MCF 10A (cell line): ENCODE results near the gene CCDC88C. TPM values are rescaled to one million over a fixed set of nuclear protein-coding genes. Genes with fewer than 3 reads are reported as not detected.

ENCODE experiments used
- BruUV-seq: library from RNA; stranded (reverse); fragments of 400-500 nt; replicated peaks from 2 replicates; lab custom pipeline; 2021; lab: Mats Ljungman, UMichigan
- CTCF ChIA-PET: fragments of 300-600 bp; sonication (Branson Sonifier 250); formaldehyde crosslinking; extraction: SDS; loops from one replicate; lab custom pipeline; 2021; ENCODE audit warnings: antibody characterized with exemption, inconsistent platforms; lab: Yijun Ruan, JAX
- POLR2A ChIA-PET: fragments of 300-600, 350-650 bp; sonication (Branson Sonifier 250); formaldehyde crosslinking; extraction: SDS; loops from one replicate; lab custom pipeline; 2020; ENCODE audit warnings: antibody characterized with exemption, inconsistent platforms; lab: Yijun Ruan, JAX
- DNase-seq: peaks from one replicate; pipeline ENCODE4 v3.0.0-alpha.2; 2018; ENCODE audit not compliant: unreplicated experiment
- H3K27ac Mint-ChIP-seq: one replicate; pipeline ENCODE4 v1.8.0; 2022; ENCODE audit warnings: mild to moderate bottlenecking, low read depth, mixed read lengths; ENCODE audit not compliant: unreplicated experiment
- H3K27me3 Mint-ChIP-seq: one replicate; pipeline ENCODE4 v1.8.0; 2022; ENCODE audit warnings: mixed read lengths; ENCODE audit not compliant: insufficient read depth, unreplicated experiment
- H3K36me3 Mint-ChIP-seq: one replicate; pipeline ENCODE4 v1.8.0; 2022; ENCODE audit warnings: mild to moderate bottlenecking, moderate library complexity, mixed read lengths; ENCODE audit not compliant: insufficient read depth, unreplicated experiment
- H3K4me1 Mint-ChIP-seq: one replicate; pipeline ENCODE4 v1.8.0; 2022; ENCODE audit warnings: mixed read lengths; ENCODE audit not compliant: insufficient read depth, unreplicated experiment
- H3K4me3 Mint-ChIP-seq: one replicate; pipeline ENCODE4 v1.8.0; 2022; ENCODE audit warnings: mild to moderate bottlenecking, moderate library complexity, mixed read lengths; ENCODE audit not compliant: unreplicated experiment
- H3K9me3 Mint-ChIP-seq: one replicate; pipeline ENCODE4 v1.8.0; 2022; ENCODE audit warnings: mixed read lengths; ENCODE audit not compliant: unreplicated experiment
- CTCF ChIP-seq: fragments of 200-600 bp; IDR thresholded peaks from one replicate; pipeline ENCODE4 v1.8.0; 2022; ENCODE audit warnings: antibody characterized with exemption, mild to moderate bottlenecking; ENCODE audit not compliant: unreplicated experiment
- intact Hi-C: fragments of 100-400 bp; cut with micrococcal nuclease; formaldehyde crosslinking; loops from 2 replicates; pipeline ENCODE4 v1.14.1; 2022
- total RNA-seq: library from RNA; stranded (reverse); gene quantifications from 2 replicates; pipeline ENCODE4 v1.2.3, GENCODE V29; 2022

CCDC88C gene
- total RNA-seq, 1 experiment from 2014 or later, result 19.7 TPM

- Mint-ChIP-seq H3K36me3 (no peaks in the 10 kb centered on the region), H3K27me3 (no peaks in the 10 kb centered on the region), H3K4me1 (no peaks in the 10 kb centered on the region), H3K9me3 (peaks cover 8% of the 10 kb centered on the region), H3K27ac (no peak overlapping the region), H3K4me3 (no peak overlapping the region)
- DNase-seq, result no peak
- ChIA-PET POLR2A (interaction anchor here (0.6 kb wide), 1 partner anchor 57 kb away, joined by 3 read pairs; no protein-coding TSS in a partner anchor), CTCF (interaction anchor here (0.6 kb wide), 1 partner anchor 736 kb away, joined by 4 read pairs; no protein-coding TSS in a partner anchor)
- no TSS peak for BruUV-seq
- intact Hi-C loops, result no loop called here
- TF ChIP-seq CTCF, result no peak
These were observed 172.6 kb downstream of the CCDC88C start for GRCh38 chr14:91245029-91245428.

- POLR2A ChIA-PET, result interaction anchor here (0.6 kb wide), 1 partner anchor 56 kb away, joined by 3 read pairs; no protein-coding TSS in a partner anchor
- CTCF ChIA-PET, result interaction anchor here (0.6 kb wide), 3 partner anchors 43 to 1134 kb away, joined by 3 to 4 read pairs (median 3); no protein-coding TSS in a partner anchor
- no peak for TF ChIP-seq CTCF
- H3K36me3 Mint-ChIP-seq, result no peaks in the 10 kb centered on the region
- no peak within 1 kb of the TSS for H3K27ac Mint-ChIP-seq
- no peak within 1 kb of the TSS for H3K4me3 Mint-ChIP-seq
- H3K4me1 Mint-ChIP-seq, result no peaks in the 10 kb centered on the region
- peaks cover 8% of the 10 kb centered on the region for H3K9me3 Mint-ChIP-seq
- no peaks in the 10 kb centered on the region for H3K27me3 Mint-ChIP-seq
- DNase-seq, result no peak
- intact Hi-C loops, result no loop called here
- BruUV-seq, result no TSS peak
These were observed 173.1 kb downstream of the CCDC88C start, which contains the start of gene GPR68 for GRCh38 chr14:91244501-91244901. GPR68 (minus strand) TSS chr14:91244704; CDS start chr14:91235050, 9,654 bp downstream.

GRCh38 chr14:91243074-91243471 is 174.5 kb downstream of the CCDC88C start:
- no peaks in the 10 kb centered on the region for H3K27me3 Mint-ChIP-seq
- H3K9me3 Mint-ChIP-seq, result peaks cover 8% of the 10 kb centered on the region
- no peak for TF ChIP-seq CTCF
- ChIA-PET POLR2A (interaction anchor here (0.6 to 1.2 kb wide), 3 partner anchors 21 to 67 kb away, joined by 3 read pairs; no protein-coding TSS in a partner anchor), CTCF (interaction anchor here (0.5 to 1.8 kb wide), 5 partner anchors 9 to 239 kb away, joined by 3 to 7 read pairs (median 3); no protein-coding TSS in a partner anchor)
- H3K27ac Mint-ChIP-seq, result no peak overlapping the region
- no peak for DNase-seq
- H3K36me3 Mint-ChIP-seq, result no peaks in the 10 kb centered on the region
- no TSS peak for BruUV-seq
- no peaks in the 10 kb centered on the region for H3K4me1 Mint-ChIP-seq
- intact Hi-C loops, result no loop called here
- no peak overlapping the region for H3K4me3 Mint-ChIP-seq

- BruUV-seq, result no TSS peak
- no peak for TF ChIP-seq CTCF
- Mint-ChIP-seq H3K27ac (no peak overlapping the region), H3K36me3 (no peaks in the 10 kb centered on the region), H3K4me3 (no peak overlapping the region), H3K27me3 (no peaks in the 10 kb centered on the region), H3K4me1 (no peaks in the 10 kb centered on the region), H3K9me3 (peaks cover 8% of the 10 kb centered on the region)
- DNase-seq, result no peak
- CTCF ChIA-PET, result interaction anchor here (0.5 to 1.8 kb wide), 3 partner anchors 9 to 239 kb away, joined by 3 to 7 read pairs (median 5); no protein-coding TSS in a partner anchor
- POLR2A ChIA-PET, result no interaction called here
- intact Hi-C loops, result no loop called here
These were observed 175.0 kb downstream of the CCDC88C start for GRCh38 chr14:91242635-91243034.
